Dedifferentiated amniotic fluid mesenchymal stem cell (primary cell): ENCODE measurements around the gene RAD51B.

Experiments used
- DNase-seq: peaks from one replicate; pipeline ENCODE4 v3.0.0-alpha.2; 2016; ENCODE audit errors: extremely low spot score

RAD51B gene

DNA sequence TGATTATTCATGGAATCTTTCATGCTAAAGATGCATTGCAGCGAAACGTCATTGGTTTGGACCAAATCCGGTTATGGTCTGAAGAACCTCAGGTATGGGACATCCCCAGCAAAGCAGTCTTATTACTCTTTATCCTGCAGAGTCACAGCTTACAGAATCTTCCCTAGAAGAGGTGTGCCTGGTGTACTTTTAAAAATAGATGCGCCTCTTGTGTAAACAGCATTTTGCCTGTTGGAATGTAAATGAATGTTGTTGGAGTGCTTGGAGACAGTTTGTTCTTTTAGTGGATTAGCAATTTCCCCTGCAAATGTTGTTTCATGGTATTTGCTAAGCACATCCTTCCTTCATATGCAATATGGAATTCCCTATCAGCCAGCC is 730.7 kb downstream of the RAD51B start:
- DNase-seq = no peak

DNA sequence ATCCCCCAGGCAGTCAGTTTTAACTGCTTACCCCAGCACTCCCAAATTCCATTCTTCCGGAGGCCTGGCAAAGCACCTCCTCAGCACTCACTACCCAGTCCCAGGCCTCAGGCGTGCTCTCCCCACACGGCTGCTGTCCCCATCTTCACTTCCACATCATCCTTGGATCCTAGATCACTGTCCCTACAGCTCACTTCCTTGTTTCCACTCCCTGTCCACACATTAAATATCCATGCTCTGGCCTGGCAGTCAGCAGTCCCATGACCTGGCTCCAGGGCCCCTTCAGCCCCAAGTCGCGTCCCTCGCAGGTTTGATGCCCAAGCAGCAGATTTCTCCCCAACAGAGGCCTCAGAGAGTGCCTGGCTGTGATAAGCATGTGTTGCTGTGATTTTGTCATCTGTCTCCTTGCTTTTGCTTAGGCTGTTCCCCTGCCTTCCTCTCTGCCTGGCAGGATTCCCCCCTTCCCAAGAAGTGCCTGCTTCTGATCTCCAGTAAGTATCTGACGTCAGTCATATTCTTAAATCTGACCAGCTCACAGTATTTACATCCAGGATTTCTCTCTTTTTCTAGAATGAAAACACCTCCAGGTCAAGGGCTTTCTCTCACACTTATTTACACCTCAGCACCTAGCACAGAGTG is 731.6 kb downstream of the RAD51B start:
- no peak for DNase-seq

DNA sequence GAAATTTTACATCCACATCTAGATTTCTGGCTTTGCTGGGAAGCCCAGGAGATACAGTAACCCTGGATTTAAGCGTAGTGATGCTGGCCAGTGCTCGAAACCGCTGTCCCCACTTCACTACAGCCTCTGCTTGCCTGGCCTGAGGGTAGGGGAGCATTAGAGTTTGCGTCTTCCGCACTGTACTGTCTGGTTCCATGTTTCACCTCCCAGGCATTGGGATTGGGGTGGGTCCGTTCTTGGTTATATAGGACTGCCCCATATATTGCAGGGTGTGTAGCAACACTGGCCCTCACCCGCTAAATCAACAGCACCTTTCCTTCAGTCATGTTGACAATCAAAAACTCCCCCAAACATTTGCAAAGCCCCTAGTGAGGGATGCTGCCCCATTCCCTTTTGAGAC is 732.5 kb downstream of the RAD51B start:
- DNase-seq = no peak

DNA sequence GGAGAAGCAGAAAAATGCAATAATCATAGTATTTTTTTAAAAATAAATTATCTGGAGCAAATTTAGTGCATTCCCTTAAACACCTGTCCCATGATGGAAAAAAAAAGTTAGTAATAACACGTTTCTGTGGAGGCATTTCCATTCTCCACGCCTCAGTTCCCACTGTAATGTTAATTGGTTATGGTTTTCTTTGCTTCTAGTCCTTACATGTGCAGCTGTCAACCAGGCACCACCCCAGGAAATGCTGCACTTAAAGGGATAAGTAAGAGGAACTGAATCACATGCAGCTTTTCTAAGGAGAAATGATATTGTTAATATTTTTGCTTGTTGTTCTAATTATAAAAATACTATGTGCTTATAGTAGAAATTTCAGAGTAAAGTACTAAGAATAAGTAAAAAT is 733.0 kb downstream of the RAD51B start:
- no peak for DNase-seq

DNA sequence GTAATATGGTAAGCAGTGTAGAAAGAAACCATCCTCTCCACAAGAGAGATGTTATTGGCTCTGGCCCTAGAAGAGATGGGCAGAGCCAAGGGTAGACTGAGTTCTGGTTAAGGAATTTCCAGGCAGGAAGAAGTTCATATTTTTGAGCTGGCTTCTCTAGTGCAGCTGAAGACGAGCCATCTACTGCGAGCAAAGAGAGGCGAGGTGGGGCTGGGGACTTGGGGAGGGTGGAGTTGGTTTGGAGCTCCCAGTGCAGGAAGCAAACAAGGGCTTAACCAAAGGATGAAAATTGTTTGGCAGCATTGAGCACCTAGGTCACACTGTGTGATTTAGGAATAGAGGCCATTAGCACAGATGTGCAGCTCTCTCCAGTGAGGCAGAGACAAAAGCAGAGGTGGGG is 733.7 kb downstream of the RAD51B start:
- DNase-seq = no peak

DNA sequence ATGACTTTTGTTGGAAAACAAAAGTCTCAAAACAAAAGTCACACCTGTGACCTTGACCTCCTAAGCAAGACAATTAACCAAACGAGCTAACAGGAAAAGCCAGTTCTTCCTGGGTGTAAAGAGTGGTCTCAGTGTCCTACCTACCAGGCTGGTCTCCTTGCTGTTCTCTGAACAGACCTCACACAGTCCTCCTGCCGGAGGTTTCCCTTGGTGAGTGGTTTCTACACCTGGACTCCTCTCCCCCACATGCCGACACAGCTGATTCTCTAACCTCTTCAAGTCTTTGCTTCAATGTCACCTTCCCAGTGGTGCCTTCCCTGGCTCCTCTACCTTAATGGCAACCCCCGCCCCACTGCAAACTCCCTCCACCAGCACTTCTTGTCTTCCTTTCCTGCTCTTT is 734.7 kb downstream of the RAD51B start:
- DNase-seq = no peak

DNA sequence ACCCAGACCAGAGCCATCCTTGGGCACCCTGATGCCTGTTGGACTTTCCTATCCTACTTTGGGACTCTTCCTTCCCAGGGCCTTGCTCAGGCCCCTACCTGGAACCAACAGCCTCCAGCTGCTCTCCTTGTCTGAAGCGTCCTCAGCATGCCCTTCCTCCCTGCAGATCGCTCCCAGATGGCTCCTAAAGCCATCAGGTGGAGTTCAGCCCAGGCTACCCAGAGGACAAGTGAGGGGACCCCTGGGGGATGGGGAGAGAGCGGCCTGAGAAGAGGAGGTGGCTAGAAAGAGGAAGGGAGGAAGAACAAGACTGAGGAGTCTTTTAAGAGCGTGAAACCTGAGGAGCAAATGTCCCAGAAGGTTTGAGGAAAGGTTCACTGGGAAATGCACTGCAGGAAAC is 736.7 kb downstream of the RAD51B start:
- no peak for DNase-seq

DNA sequence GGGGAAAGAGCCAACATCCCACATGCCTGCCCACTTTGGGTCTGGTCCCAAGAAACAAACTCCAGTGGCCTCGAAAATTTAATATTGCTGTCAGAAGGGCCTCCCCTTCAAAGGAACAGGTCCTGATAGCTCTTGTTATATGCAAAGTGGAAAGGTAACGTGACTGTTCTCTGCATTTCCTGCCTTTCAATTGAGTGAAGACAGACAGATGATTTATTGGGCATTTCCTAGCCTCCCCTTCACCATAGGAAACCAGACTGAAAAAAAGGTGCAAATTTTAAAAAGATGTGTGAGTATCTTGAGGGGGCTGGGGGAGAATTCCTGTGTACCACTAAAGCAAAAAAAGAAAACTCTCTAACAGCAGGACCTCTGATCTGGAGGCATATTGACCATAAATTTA is 738.1 kb downstream of the RAD51B start:
- DNase-seq = no peak

DNA sequence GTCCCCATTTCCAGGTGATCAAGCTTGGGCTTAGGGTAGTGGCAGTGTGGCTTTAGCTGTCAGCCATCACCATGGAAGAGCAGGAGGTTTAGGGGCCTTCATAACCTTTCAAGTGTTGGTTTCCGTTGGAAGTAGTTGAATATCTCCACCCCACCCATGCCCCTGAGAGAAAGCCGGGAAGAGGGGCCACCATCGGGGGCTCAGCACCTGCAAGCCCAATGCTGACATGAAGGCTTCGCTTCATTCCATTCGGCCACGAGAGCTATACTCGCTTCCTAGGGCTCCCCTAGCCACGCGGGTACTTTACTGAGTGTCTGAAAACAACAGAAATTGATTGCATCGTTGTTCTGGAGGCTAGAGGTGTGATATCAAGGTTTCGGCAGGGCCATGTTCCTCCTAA is 738.5 kb downstream of the RAD51B start:
- no peak for DNase-seq

DNA sequence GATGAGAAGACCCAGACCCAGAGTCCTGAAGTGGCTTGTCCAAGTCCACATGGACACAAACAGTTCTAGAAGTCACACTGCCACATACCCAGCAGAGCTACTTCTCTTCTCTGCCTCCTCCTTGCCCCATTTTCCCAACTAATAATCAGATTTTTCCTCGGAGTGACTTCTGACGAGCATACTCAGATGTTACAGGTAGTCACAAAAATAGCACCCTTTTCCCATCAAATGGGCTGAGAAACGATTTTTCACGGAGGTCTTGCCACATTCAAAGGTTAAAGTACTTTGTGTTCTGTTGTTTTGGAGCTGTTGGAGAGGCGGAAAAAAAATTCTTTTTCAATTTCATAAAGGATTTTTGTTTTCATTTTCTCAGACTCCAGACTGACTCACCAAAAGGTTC is 740.4 kb downstream of the RAD51B start:
- no peak for DNase-seq

DNA sequence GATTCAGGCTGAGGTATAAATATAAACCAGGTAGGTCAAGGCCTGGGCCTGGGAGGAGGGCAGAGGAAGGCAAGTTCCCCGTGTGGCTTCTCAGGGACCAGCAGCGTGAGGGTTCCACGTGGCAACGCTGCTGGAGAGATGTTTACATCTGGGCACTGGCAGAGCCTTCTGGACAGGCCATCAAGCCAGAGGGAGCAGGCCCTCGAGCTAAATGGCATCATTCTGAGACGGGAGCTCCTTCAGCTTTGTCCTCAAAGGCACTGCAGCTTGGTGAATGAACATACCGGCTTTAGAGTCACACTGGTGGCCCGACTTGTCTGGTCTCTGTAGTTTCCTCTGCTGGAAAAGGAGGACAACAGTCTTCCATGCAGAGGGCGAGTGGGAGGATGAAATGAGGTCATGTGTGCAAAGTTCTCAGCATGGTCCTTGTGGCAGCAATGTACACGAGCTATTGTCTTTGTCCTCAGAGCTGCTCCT is 742.0 kb downstream of the RAD51B start:
- DNase-seq = no peak

DNA sequence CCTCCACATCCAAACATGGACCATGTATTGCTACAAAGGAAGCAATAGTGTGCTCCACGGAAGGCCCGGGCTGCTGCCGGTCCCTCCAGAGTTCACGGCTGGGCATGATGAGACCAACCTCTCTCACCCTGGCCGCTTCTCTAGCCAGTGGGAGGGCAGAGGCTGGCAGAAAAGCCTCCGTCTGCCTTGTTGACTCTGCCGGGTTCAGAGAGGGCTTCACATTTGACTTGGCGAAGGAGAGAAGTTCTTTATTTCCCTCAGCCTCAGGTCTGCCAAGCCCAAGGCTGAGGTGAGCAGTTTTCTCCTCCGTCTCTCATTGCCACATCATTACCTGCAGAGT is 743.3 kb downstream of the RAD51B start:
- DNase-seq = no peak

DNA sequence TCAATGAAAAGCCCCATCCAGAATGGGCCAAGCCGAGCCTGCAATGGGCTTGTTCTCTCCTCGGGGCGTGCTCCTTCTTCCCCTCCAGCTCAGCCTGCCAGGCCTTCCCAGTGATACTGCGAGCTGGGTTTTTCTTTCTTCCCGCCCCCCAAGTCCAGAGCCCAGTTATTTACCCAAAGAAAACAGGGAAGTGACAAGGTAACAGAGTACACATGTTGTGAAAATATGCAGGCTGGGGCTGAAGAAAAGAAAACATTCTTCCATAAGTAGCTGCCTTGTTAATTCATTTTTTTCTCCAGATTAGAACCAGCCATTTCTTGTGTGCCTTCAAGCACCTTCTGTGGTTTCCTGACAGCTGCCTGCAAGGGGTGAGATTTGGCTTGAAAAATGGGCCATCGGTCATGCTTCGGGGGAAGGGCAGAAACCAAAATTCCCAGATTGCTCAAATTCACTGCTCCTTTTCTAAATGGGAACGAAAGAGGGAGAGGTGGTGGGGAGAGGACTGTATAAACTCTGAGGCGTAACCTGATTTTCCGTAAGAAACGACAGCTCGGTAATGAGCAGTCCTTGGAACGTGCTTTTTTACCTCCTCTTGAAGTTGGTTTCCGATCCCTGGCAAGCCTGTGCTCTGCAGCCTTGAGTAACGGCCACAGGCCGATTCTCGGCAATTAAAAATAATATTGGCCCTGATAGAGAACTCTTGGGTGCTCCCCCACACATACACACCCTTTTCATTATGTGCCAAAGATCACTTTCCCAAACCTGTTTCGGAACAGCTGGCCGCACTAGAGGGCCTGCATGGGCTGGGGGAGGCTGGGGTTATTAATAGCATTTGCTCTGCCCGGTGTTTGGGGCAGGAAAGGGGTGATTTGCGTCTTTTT is 743.9 kb downstream of the RAD51B start:
- DNase-seq = no peak

DNA sequence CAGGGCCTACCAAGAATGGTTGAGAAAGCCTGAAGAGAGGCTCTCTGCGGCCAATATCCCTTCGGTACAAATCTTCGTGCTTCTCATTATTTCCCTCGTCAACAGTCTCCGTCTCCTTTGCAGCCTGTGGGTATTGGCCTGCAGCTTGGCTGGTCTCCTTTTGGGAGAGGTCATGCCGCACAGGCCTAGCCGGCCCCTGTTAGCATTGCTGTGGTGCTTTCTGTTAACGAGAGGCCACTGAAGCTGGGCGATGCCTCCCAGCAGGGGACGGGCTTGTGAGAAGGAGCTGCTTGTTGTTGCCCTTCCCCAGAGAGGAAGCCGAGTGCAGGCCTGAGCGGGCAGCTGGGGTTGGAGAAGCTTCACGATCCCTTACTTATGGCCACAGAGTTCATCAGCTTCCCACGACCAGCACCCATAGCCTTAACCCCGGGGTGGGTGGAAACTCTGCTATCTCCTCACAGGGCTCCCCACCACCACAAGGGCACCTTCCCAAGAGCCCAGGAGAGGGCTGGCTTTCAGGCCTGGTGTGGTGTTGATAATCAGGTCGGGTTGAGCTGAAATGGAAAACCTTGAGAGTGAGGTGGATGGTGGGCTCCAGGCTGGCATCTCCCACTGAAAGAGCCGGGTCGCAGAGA is 744.7 kb downstream of the RAD51B start:
- DNase-seq = no peak

DNA sequence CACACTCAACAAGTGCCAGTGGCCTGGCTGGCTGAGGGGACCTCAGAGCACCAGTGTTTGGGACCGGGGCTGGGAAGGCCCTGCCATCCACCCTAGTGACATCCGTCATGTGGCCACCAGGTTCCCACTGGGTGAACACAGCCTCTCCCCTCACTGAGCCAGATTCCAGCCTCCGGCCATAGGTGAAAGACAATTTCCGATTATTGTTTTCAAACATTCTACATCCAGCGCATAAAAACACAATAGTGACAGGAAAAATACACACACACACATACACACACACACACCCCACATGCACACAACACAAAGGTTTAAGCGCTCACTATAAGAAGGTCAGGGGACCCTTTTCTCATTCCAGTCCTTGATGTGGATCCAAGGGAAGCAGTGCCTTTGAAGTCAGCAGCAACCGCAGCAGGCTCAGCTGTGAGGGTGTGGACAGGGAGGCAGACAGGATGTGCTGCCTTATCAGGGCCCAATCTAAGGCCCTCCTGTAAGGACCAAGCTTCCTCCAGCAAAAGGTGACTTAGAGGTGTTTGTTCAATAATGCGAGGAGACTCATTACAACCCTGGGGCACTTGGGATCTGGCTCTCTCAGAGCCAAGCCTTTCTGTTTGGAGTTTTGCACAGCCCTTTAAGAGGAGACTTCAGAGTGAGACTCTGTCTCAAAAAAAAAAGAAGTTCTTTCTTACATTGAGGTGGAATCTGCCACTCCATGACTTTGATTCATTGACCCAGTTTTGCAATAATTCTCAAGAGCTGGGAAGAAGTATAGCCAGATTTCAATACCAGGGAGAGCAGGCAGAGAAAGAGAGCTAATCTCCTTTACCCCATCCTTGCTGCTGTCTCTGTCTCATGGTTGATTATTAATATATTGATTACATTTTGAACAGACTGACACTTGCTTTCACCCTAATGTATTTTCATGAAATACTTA is 745.5 kb downstream of the RAD51B start:
- DNase-seq = no peak

DNA sequence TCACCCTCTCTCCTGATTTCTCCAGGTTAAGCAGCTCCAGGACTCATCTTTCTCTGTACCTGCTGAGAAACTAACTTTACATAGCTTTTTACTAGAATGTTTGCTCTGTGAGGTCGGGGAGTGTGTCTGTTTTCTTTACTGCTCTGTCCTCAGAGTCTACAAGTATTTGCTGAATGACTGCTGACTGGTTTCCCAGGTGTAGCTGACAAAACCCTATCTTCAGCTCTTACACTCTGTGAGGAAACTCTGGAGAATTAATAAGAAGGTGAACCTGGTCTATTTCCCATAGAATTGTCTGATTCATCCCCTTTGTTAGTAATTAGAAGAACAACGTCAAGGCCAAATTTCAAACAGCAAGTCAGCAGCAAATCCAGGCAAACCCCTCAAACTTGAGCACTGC is 746.5 kb downstream of the RAD51B start:
- DNase-seq = no peak

DNA sequence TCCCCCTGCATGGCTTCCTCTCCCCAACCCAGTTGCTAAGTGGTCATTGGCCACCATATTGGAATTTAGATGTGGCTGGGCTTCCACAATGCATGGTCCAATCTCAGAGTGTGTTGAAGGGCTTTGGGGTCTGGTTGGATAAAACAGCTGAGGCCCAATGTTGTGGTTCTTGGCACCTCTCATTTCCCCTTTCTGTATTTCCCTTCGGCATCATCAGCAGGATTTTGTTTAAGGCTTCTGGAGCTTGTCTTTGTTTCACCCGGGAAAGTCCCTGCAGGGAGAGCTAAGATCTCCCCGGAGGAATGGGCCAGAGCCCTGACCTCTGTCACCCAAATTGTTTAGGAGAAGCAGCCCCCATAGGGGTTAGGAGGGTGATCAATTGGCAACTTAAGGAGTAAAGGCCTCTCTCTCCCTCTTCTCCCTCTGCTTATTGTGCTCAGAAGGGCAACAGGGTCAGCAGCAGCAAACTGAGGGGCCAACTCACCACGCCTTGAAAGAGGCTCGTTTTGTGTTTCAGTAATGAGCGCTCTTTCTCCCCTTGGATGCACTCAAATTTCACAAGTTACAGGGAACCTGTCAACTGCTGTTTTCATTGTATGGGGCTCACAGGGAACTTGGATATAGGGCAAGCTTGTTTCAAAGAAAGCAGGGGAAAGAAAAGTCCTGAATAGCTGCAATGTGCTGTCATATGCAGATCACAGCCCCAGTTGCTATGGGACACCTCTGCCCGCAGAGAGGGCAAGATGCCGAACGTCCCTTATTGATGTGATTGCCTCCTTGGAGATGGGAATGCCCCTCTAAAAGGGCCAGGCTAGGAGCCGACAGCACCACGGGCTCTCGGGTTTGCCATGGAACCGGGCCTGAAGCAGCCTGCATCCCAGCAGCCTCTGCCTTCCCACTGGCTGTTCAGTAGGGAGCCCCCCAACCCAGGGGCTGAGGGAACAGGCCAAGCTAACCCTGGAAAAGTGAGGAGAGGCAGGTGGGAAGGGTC is 749.6 kb downstream of the RAD51B start:
- DNase-seq = no peak

DNA sequence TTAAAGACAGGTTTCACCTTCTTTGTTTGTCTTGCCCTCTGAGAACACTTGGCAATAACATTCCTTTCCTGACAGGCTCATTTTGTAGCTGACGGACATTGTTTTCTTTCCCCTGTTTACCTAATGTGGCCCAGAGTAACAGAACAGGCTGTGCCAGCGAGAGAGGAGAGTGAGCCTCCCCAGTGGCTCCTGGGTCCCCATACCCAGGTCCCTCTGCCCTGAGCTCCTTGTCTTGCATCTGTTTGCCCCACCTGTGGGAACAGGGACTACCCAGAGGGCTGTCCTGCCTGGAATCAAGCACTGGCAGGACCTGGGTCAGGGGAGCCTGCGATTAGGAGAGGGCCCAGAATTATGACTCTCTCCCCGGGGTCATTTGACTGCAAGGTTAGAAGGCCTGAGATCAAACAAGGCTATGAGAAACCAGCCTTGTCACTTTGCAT is 750.4 kb downstream of the RAD51B start:
- DNase-seq = no peak

DNA sequence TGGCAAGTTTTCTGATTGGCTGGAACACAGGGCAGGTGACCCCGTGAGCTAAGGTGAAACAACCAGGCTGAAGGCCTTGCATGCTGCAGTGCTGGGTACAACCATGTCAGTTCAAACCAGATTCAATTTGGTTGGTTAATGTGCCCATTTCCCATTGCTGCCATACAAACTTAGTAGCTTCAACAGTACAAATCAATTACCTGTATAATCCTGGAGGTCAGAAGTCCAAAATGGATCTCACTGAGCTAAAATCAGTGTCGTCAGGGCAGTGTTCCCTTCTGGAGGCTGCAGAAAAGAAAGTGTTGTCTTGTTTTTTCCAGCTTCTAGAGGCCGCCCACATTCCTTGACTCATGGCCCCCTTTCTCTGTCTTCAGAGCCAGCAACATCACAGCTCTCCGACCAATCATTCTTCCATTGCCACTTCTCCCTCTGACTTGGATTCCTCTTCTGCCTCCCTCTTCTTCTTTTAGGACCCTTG is 751.6 kb downstream of the RAD51B start:
- no peak for DNase-seq

DNA sequence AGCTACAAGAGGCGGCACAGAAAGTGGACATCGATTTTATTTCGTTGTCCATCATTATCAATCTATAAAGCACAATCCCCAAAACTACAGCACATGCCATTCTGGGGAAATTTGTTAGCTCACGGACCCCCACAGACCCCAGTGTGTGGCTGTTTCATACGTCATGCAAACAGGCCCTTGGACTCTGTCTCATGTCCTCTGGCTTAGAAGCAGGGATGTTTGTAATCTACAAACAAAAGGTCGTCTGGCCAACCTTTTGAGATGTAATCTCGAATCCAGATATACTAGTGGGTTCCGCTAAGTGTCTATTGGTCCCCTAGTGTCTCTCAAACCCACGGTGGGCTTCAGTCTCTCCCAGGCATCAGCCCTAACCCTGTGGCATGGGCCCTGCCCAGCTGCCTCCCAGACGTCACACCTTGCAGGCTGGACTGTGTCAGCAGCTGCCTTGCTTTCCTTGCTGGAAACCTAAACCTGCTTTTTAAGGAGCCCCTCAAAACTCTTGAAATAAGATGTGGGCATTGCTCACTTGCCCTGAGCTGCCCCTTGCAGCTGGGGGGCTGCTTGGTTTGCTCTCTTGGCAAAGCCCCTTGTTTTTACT is 752.4 kb downstream of the RAD51B start:
- DNase-seq = no peak
